ENCODE measurements around the gene SEMA3E.

The SEMA3E gene

GRCh38 chr7:83550100-83550499 lies 98.8 kb downstream of the SEMA3E start:
- no peak overlapping the region for H3K27ac Mint-ChIP-seq
- H3K27me3 Mint-ChIP-seq = no peaks in the 10 kb centered on the region
- peaks cover 7% of the 10 kb centered on the region for H3K9me3 Mint-ChIP-seq
- no peaks in the 10 kb centered on the region for H3K36me3 Mint-ChIP-seq (ENCODE audit: low read depth)
- H3K4me3 Mint-ChIP-seq = no peak overlapping the region
- no peaks in the 10 kb centered on the region for H3K4me1 Mint-ChIP-seq (ENCODE audit: low read depth)

- H3K4me1 Mint-ChIP-seq (ENCODE audit: low read depth) = no peaks in the 10 kb centered on the region
- H3K27me3 Mint-ChIP-seq = no peaks in the 10 kb centered on the region
- no peak overlapping the region for H3K27ac Mint-ChIP-seq
- H3K9me3 Mint-ChIP-seq = peaks cover 4% of the 10 kb centered on the region
- H3K36me3 Mint-ChIP-seq (ENCODE audit: low read depth) = no peaks in the 10 kb centered on the region
- no peak overlapping the region for H3K4me3 Mint-ChIP-seq
Observed at GRCh38 chr7:83548250-83548649, 100.7 kb downstream of the SEMA3E start.

GRCh38 chr7:83547526-83547925 lies 101.4 kb downstream of the SEMA3E start:
- Mint-ChIP-seq H3K4me3 (no peak overlapping the region), H3K9me3 (peaks cover 4% of the 10 kb centered on the region), H3K36me3 (ENCODE audit: low read depth) (no peaks in the 10 kb centered on the region), H3K27ac (no peak overlapping the region), H3K4me1 (ENCODE audit: low read depth) (no peaks in the 10 kb centered on the region), H3K27me3 (no peaks in the 10 kb centered on the region)

DNA sequence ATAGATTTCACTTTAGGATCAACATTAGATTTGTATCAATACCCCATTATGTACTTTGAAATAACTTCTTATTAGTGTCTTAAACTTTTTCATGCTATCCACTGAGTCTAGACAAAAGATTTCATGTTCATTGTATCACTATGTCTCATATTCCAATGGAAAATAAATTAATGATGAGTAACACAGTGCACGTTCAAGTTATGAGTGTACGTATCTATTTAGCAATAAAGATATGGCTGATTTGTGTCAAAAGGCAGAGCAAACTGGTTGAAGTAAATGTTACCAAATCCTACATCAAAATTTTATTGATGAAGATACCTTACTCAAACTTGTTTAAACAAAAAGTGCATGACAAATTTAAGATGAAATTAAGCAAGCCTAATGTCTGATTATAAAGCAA lies 102.4 kb downstream of the SEMA3E start:
- Mint-ChIP-seq H3K27me3 (no peaks in the 10 kb centered on the region), H3K27ac (no peak overlapping the region), H3K4me1 (ENCODE audit: low read depth) (no peaks in the 10 kb centered on the region), H3K9me3 (peaks cover 5% of the 10 kb centered on the region), H3K4me3 (no peak overlapping the region), H3K36me3 (ENCODE audit: low read depth) (no peaks in the 10 kb centered on the region)

GRCh38 chr7:83541187-83541960 lies 107.6 kb downstream of the SEMA3E start:
- Mint-ChIP-seq H3K27me3 (no peaks in the 10 kb centered on the region), H3K27ac (no peak overlapping the region), H3K4me3 (no peak overlapping the region), H3K36me3 (ENCODE audit: low read depth) (no peaks in the 10 kb centered on the region), H3K4me1 (ENCODE audit: low read depth) (no peaks in the 10 kb centered on the region), H3K9me3 (peaks cover 5% of the 10 kb centered on the region)

GRCh38 chr7:83534488-83534887 lies 114.5 kb downstream of the SEMA3E start:
- Mint-ChIP-seq H3K9me3 (no peaks in the 10 kb centered on the region), H3K4me1 (ENCODE audit: low read depth) (no peaks in the 10 kb centered on the region), H3K4me3 (no peak overlapping the region), H3K27me3 (no peaks in the 10 kb centered on the region), H3K36me3 (ENCODE audit: low read depth) (no peaks in the 10 kb centered on the region), H3K27ac (no peak overlapping the region)

DNA sequence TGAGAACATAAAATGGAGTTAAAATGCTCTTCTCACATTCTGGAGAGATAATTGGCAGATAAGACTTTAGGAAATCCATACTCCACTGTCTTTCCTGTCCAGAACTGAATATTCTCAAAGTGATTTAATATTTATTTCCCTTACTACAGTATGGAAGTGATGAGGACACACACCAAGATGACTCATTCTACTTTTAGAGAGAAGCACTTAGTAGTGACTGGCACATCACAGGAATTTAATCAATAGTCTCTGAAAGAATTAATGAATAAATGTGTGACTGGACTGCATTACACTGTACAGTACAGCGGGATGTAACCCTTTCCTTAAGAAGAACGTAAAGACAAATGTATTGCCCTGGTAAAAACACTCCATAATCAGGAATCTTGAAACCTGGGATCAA lies 116.7 kb downstream of the SEMA3E start:
- no peaks in the 10 kb centered on the region for H3K36me3 Mint-ChIP-seq (ENCODE audit: low read depth)
- no peaks in the 10 kb centered on the region for H3K9me3 Mint-ChIP-seq
- H3K27ac Mint-ChIP-seq = no peak overlapping the region
- H3K4me3 Mint-ChIP-seq = no peak overlapping the region
- no peaks in the 10 kb centered on the region for H3K4me1 Mint-ChIP-seq (ENCODE audit: low read depth)
- H3K27me3 Mint-ChIP-seq = no peaks in the 10 kb centered on the region

- Mint-ChIP-seq H3K27me3 (no peaks in the 10 kb centered on the region), H3K36me3 (ENCODE audit: low read depth) (no peaks in the 10 kb centered on the region), H3K9me3 (no peaks in the 10 kb centered on the region), H3K27ac (no peak overlapping the region), H3K4me3 (no peak overlapping the region), H3K4me1 (ENCODE audit: low read depth) (no peaks in the 10 kb centered on the region)
Observed at GRCh38 chr7:83531766-83532165, 117.2 kb downstream of the SEMA3E start.

DNA sequence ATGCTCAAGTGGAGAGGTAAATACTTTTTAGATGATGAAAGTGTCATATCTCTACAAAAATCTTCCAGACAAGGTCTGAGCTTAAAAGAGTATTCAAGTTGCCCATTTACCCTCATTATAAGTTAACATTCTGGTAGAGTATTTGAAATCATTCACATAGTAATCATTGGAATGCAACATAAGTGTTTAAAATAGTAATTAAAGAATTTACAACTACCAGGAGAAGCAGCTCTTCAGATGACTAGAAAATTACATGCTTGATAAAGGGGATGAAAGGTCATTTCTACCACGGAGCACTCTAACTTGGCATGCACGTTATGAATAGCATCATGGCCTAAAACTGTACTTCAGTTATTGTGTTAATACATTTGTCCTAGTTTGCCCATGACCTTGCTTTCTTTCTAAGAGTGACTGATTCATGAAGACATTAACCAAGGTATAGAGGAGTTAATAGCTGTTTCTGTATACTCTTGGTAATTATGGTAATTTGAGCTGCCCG lies 120.0 kb downstream of the SEMA3E start:
- no peaks in the 10 kb centered on the region for H3K27me3 Mint-ChIP-seq
- no peaks in the 10 kb centered on the region for H3K36me3 Mint-ChIP-seq (ENCODE audit: low read depth)
- no peak overlapping the region for H3K4me3 Mint-ChIP-seq
- H3K4me1 Mint-ChIP-seq (ENCODE audit: low read depth) = no peaks in the 10 kb centered on the region
- H3K9me3 Mint-ChIP-seq = no peaks in the 10 kb centered on the region
- no peak overlapping the region for H3K27ac Mint-ChIP-seq

DNA sequence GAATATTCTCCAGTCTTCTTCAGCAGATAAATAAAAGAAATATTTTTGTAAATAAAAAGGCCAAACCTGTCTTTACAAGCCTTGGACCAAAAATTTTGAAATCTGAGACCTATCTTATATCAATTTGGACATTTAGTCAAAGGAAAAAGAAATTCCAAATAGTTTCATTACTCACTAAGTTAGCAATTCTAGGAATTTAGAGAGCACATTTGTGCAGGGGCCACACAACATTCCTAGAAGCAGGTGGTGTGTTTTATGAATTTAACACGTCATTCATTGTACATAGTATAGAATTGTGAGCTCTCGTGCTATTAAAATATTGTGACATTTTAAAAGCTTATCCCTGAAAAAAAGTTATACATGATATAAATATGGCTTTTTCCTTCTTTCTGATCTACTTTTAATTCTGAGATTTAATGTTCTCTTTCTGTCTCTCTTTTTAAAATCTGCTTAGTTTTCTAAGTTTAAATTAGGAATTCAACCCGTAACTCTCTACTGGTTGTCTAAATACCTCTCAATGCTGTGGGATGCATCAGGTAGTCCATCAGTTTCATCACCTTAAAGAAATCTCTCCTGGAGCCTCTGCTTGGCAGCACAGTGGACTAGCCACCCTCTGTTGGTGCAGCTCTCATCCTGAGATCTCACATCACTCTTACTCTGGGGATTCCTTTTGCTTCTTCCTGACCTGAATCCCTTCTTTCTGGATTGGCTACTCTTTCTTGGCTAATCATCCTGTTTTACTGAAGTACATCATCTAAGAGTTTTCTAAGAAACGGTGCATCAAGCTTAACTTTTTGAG lies 124.5 kb downstream of the SEMA3E start:
- no peaks in the 10 kb centered on the region for H3K4me1 Mint-ChIP-seq (ENCODE audit: low read depth)
- H3K27ac Mint-ChIP-seq = no peak overlapping the region
- no peaks in the 10 kb centered on the region for H3K9me3 Mint-ChIP-seq
- no peak overlapping the region for H3K4me3 Mint-ChIP-seq
- H3K36me3 Mint-ChIP-seq (ENCODE audit: low read depth) = no peaks in the 10 kb centered on the region
- H3K27me3 Mint-ChIP-seq = no peaks in the 10 kb centered on the region

DNA sequence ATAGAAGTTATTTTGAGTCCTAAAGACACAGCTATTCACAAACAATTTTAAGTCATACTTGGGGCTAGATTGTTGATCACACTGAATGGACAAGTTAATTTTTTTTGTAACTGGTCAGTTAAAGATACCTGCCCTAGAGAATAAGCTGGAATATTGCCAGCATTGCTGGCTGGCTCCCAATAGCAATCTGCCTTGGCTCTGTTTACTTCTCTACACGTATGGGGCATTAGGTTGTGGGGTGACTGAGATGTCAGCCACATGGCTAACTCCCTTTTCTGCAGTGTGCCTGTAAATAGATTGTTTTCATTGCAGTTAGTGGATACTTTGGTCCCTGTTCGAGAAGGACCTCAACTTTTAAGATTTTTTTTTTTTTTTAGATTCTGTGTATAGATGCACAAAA lies 128.2 kb downstream of the SEMA3E start:
- Mint-ChIP-seq H3K27me3 (no peaks in the 10 kb centered on the region), H3K9me3 (no peaks in the 10 kb centered on the region), H3K4me3 (no peak overlapping the region), H3K36me3 (ENCODE audit: low read depth) (no peaks in the 10 kb centered on the region), H3K27ac (no peak overlapping the region), H3K4me1 (ENCODE audit: low read depth) (no peaks in the 10 kb centered on the region)

- Mint-ChIP-seq H3K27me3 (no peaks in the 10 kb centered on the region), H3K4me1 (ENCODE audit: low read depth) (no peaks in the 10 kb centered on the region), H3K27ac (no peak overlapping the region), H3K4me3 (no peak overlapping the region), H3K36me3 (ENCODE audit: low read depth) (no peaks in the 10 kb centered on the region), H3K9me3 (no peaks in the 10 kb centered on the region)
Observed at GRCh38 chr7:83519240-83519639, 129.7 kb downstream of the SEMA3E start.

- Mint-ChIP-seq H3K27me3 (no peaks in the 10 kb centered on the region), H3K4me1 (ENCODE audit: low read depth) (no peaks in the 10 kb centered on the region), H3K36me3 (ENCODE audit: low read depth) (no peaks in the 10 kb centered on the region), H3K4me3 (no peak overlapping the region), H3K27ac (no peak overlapping the region), H3K9me3 (no peaks in the 10 kb centered on the region)
Observed at GRCh38 chr7:83517035-83517700, 131.8 kb downstream of the SEMA3E start.

DNA sequence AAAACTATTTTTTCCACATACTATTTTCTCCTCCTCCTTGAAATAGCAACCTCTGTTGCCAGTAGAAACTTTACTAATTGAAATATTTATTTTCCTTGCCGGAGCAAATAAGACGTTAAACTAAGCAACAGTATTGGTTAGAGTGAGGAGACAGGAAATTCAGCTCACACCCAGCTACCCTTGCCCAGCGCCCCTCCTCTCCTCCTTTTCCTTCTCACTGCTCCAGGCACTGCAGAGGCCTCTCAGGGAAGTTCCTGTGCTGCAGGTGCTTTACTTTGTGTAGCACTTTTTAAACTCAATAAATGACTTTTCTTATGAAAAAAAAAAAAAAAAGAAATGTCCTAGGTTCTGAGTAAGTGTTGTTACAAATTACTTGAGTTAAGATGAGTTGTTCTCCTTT lies 134.0 kb downstream of the SEMA3E start:
- Mint-ChIP-seq H3K27ac (no peak overlapping the region), H3K4me3 (no peak overlapping the region), H3K36me3 (ENCODE audit: low read depth) (no peaks in the 10 kb centered on the region), H3K4me1 (ENCODE audit: low read depth) (no peaks in the 10 kb centered on the region), H3K27me3 (no peaks in the 10 kb centered on the region), H3K9me3 (no peaks in the 10 kb centered on the region)
